Upper lobe of left lung (tissue), 4 donors: ENCODE measurements around the gene ALDH3B2.

Experiments used
- CTCF ChIP-seq, 6 experiments: fragments of 450-650 bp in 4 of 6; fragments of 200-600 bp in 2 of 6; sonication (generic) in 2 of 6; IDR thresholded peaks; one replicate each; pipeline ENCODE4 v1.5.1; 2016 to 2019; ENCODE audit warnings: antibody characterized with exemption in 6 of 6
- EP300 ChIP-seq, 4 donors: sonication (generic); formaldehyde crosslinking; IDR thresholded peaks; one replicate each; pipeline ENCODE4 v1.5.1; 2017; ENCODE audit warnings: antibody characterized with exemption in 4 of 4, control low read depth in 2 of 4
- POLR2A ChIP-seq, 4 donors: fragments of 450-650 bp; IDR thresholded peaks; one replicate each; pipeline ENCODE4 v1.5.1; 2016 to 2017; ENCODE audit warnings: antibody characterized with exemption in 4 of 4, mild to moderate bottlenecking in 2 of 4
- POLR2AphosphoS5 ChIP-seq, 2 donors: sonication (generic); formaldehyde crosslinking; IDR thresholded peaks; one replicate each; pipeline ENCODE4 v1.5.1; 2017; ENCODE audit warnings: antibody characterized with exemption in 2 of 2

- TF ChIP-seq CTCF (IDR thresholded peaks at IDR 0.05) (no peak), POLR2A (IDR thresholded peaks at IDR 0.05) (no peak), EP300 (IDR thresholded peaks at IDR 0.05) (no peak), POLR2AphosphoS5 (IDR thresholded peaks at IDR 0.05) (no peak)
Observed at GRCh38 chr11:67626970-67627369, 47.5 kb downstream of the ALDH3B2 start.
